Measurements from ENCODE around the gene MACROD1.

DNA sequence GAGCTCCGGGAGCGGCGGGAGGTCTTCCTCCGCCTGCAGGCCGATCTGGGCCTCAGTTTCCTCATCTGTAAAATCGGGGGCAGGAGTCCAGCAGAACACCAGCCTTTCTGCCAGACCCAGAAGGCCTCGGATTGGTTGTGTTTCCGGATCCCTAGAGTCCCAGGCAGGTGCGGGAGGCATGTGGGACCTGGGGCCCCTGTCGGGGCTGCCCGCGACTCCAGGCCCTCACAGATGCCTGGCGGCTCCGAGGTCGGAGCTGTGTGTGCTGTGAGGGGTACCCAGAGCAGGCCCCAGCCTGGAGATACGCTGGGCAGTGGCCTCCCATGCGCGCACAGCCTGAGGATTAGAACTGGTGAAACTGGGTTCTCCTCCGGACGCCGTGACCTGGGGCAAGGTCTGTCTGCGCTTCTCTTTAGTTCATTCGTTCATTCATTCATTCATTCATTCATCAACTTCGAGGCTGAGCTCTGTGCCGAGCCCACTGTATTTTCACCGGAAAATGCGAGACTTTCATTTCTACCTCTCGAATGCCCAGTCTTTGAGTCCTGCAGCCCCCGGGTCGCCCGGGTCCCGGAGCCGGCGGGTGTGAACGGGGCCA, 105.6 kb downstream of the MACROD1 start:
- TF ChIP-seq CTCF (IDR thresholded peaks at IDR 0.05) (no peak), POLR2A (IDR thresholded peaks at IDR 0.05) (no peak)

All from adrenal gland (tissue), 5 donors.